Esophagus muscularis mucosa (tissue), 4 donors: ENCODE data around the gene AUNIP. TPM values are rescaled to one million over a fixed set of nuclear protein-coding genes. Genes with fewer than 3 reads are reported as not detected.

ENCODE experiments used
- DNase-seq: peaks from one replicate; pipeline ENCODE4 v3.0.0-alpha.2; 2017; ENCODE audit errors: extremely low spot score
- H3K27ac ChIP-seq, 4 donors: fragments of 200-600 bp; sonication (generic); replicated peaks in 1 of 4; 1 replicate in 3 of 4; 2 replicates in 1 of 4; pipeline ENCODE4 v1.5.1; 2016 to 2019; ENCODE audit warnings: mild to moderate bottlenecking in 1 of 4
- H3K27me3 ChIP-seq, 4 donors: fragments of 200-600 bp; sonication (generic); one replicate each; pipeline versions ENCODE4 v1.5.1 to v1.6.0; 2016 to 2019
- H3K36me3 ChIP-seq, 4 donors: fragments of 200-600 bp; sonication (generic); one replicate each; pipeline ENCODE4 v1.5.1; 2016 to 2019
- H3K4me1 ChIP-seq, 4 donors: fragments of 200-600 bp; sonication (generic); one replicate each; pipeline ENCODE4 v1.5.1; 2016 to 2019
- H3K4me3 ChIP-seq, 4 donors: fragments of 200-600 bp; sonication (generic); 1 replicate in 2 of 4; 2 replicates in 2 of 4; pipeline ENCODE4 v1.5.1; 2016 to 2019; ENCODE audit warnings: mild to moderate bottlenecking in 4 of 4, moderate library complexity in 1 of 4
- H3K9me3 ChIP-seq, 4 donors: fragments of 200-600 bp; sonication (generic); 1 replicate in 3 of 4; 2 replicates in 1 of 4; pipeline ENCODE4 v1.5.1; 2016 to 2019
- EP300 ChIP-seq: sonication (generic); formaldehyde crosslinking; IDR thresholded peaks from one replicate; pipeline ENCODE4 v1.6.1; 2017; ENCODE audit warnings: antibody characterized with exemption
- POLR2A ChIP-seq: fragments of 450-650 bp; IDR thresholded peaks from one replicate; pipeline ENCODE4 v1.6.1; 2017; ENCODE audit warnings: antibody characterized with exemption, moderate library complexity, mild to moderate bottlenecking, low read depth
- POLR2AphosphoS5 ChIP-seq, 2 donors: sonication (generic); formaldehyde crosslinking; IDR thresholded peaks; one replicate each; pipeline ENCODE4 v1.6.1; 2017; ENCODE audit warnings: antibody characterized with exemption in 2 of 2
- WGBS: methylation state at CpG from one replicate; pipeline ENCODE4 v1.1.5; 2018; 5-methylcytosine and 5-hydroxymethylcytosine counted together
- intact Hi-C: fragments of 100-400 bp; cut with DNase I; formaldehyde crosslinking; loops from one replicate; pipeline ENCODE4 v1.15.1; 2023
- total RNA-seq, 4 donors: library from RNA; depleted of rRNA; stranded (reverse); fragments of >200 nt; gene quantifications; one replicate each; pipeline versions ENCODE4 v1.1.0 to v1.2.1, GENCODE V29; 2016
- TF ChIP-seq, protein P1 (sequence below), 3 experiments: fragments of 200-600 bp in 2 of 3; fragments of 450-650 bp in 1 of 3; sonication (generic) in 2 of 3; IDR thresholded peaks; one replicate each; pipeline ENCODE4 v1.5.1; 2017 to 2019; ENCODE audit warnings: antibody characterized with exemption in 3 of 3, mild to moderate bottlenecking in 2 of 3, moderate library complexity in 1 of 3

Gene AUNIP
- total RNA-seq, 4 donors from 2014 or later = not detected

DNA sequence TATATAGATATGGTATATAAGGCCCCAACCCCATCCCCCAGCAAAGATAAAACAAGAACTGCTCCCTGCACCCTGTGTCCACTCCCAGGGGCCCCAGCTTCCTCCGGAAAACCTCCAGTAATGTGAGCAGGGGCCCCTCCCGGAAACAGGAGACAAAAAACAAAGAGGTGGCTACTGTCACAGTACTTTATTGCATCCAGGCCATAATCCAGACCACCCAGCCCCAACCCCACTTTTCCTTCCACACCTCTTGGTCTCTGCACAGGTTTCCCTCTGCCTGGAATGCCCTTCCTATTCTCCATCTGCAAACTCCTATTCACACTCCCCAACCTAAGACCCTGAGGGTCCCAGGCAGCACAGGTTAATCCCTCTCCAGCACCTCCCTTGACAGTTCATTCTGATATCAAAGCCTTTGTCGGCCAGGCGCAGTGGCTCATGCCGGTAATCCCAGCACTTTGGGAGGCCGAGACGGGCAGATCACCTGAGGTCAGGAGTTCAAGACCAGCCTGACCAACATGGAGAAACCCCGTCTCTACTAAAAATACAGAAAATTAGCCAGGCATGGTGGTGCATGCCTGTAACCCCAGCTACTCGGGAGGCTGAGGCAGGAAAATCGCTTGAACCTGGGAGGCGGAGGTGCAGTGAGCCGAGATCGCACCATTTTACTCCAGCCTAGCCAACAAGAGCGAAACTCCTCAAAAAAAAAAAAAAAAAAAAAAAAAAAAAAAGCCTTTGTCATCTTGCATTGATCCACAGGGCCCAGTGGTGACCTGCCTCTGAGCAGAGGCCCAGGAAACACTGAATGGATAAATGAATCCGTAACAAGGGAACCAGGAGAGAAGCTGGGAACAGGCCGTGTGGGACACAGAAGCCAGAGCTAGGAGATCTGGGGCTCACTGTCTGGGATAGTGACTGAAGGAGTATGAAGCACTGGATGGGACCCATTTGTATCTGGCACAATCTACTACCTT is 2.3 kb upstream of the AUNIP start:
- intact Hi-C loops = no loop called here
- 69% methylated on average over 16 of the region's 16 CpGs for WGBS
- TF ChIP-seq POLR2AphosphoS5 (IDR thresholded peaks at IDR 0.05) (no peak), POLR2A (no peak)
- Histone ChIP-seq H3K27ac (peak overlapping the region in 1 of 4 donors; percentile 14), H3K27me3 (no peaks in the 10 kb centered on the region), H3K36me3 (peaks cover 0 to 17% (median 11%) of the 10 kb centered on the region in 4 donors), H3K4me3 (no peak overlapping the region), H3K4me1 (peaks cover 11 to 20% (median 17%) of the 10 kb centered on the region in 4 donors), H3K9me3 (no peaks in the 10 kb centered on the region)
- no peak for DNase-seq

DNA sequence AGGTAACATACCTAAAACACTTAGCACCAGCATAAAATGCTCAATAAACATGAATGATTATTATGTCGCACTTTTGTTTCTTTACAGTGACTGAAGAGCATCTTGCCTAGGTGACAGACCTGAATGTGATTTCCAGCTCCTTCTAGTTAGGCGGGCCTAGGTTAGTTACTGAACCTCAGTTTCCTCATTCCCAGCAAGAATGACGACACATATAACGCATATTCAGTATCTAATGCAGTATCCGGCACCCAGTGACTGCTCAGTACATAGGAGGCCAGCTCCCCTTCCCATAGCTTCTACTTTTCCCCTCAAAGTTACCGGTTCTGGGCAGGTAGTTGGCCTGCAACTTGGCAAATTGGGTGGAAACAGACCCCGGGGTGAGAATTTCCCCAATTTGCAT is 763 bp downstream of the AUNIP start:
- TF ChIP-seq EP300 (no peak), POLR2A (no peak), POLR2AphosphoS5 (IDR thresholded peaks at IDR 0.05) (no peak)
- TF ChIP-seq, protein P1, sequence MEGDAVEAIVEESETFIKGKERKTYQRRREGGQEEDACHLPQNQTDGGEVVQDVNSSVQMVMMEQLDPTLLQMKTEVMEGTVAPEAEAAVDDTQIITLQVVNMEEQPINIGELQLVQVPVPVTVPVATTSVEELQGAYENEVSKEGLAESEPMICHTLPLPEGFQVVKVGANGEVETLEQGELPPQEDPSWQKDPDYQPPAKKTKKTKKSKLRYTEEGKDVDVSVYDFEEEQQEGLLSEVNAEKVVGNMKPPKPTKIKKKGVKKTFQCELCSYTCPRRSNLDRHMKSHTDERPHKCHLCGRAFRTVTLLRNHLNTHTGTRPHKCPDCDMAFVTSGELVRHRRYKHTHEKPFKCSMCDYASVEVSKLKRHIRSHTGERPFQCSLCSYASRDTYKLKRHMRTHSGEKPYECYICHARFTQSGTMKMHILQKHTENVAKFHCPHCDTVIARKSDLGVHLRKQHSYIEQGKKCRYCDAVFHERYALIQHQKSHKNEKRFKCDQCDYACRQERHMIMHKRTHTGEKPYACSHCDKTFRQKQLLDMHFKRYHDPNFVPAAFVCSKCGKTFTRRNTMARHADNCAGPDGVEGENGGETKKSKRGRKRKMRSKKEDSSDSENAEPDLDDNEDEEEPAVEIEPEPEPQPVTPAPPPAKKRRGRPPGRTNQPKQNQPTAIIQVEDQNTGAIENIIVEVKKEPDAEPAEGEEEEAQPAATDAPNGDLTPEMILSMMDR (IDR thresholded peaks at IDR 0.05) = no peak
- Histone ChIP-seq H3K4me1 (peaks cover 11 to 20% (median 17%) of the 10 kb centered on the region in 4 donors), H3K36me3 (peaks cover 0 to 16% (median 10%) of the 10 kb centered on the region in 4 donors), H3K9me3 (no peaks in the 10 kb centered on the region), H3K4me3 (peak overlapping the region in 3 of 4 donors; percentile 59 to 61 (median 59)), H3K27me3 (no peaks in the 10 kb centered on the region), H3K27ac (no peak overlapping the region)
- WGBS = 44% methylated on average over 7 of the region's 7 CpGs
- intact Hi-C loops = no loop called here
- no peak for DNase-seq

DNA sequence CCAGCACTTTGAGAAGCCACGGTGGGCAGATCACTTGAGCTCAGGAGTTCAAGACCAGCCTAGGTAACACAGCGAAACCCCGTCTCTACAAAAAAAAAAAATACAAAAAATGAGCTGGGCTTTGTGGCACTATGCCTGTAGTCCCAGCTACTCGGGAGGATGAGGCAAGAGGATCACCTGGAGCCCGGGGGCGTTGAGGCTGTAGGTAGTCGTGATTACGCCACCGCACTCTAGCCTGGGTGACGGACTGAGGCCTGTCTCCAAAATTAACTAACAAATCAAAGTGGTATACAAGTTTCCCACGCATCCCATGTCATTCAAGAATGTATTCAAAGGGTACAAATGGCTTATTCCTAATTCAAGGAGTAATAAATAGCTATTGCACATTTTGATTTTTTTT is 2.4 kb downstream of the AUNIP start:
- intact Hi-C loops = no loop called here

DNA sequence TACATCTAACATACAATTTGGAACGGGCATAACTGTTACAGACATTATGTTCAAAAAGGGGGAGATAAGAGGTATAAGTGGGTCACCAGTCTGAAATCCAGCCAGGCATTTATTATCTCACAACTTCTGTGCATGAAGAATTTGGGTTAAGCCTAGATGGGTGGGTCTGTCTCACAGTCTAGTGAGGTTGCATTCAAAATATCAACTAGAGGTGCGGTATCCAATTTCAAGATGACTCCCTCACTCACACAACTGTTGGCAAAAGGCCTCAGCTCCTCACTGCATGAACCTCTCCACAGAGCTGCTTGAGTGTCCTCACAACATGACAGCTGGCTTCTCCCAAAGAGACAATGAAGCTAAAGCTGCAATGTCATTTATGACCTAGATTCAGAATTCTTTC is 4.7 kb downstream of the AUNIP start:
- H3K36me3 ChIP-seq = no peaks in the 10 kb centered on the region
- intact Hi-C loops = no loop called here
- no peak for TF ChIP-seq POLR2A
- TF ChIP-seq EP300 = no peak
- no peak for TF ChIP-seq POLR2AphosphoS5 (IDR thresholded peaks at IDR 0.05)
- TF ChIP-seq, protein P1 (IDR thresholded peaks at IDR 0.05) = no peak
- H3K27me3 ChIP-seq = no peaks in the 10 kb centered on the region
- peaks cover 8 to 9% (median 8%) of the 10 kb centered on the region in 4 donors for H3K4me1 ChIP-seq
- WGBS = 93% methylated on average over 2 of the region's 2 CpGs
- no peak for DNase-seq
- no peak overlapping the region for H3K4me3 ChIP-seq
- no peaks in the 10 kb centered on the region for H3K9me3 ChIP-seq
- no peak overlapping the region for H3K27ac ChIP-seq

More for the DNA sequence above, 2.4 kb downstream of the AUNIP start:
- Histone ChIP-seq H3K27ac (no peak overlapping the region), H3K36me3 (no peaks in the 10 kb centered on the region), H3K4me3 (no peak overlapping the region), H3K9me3 (no peaks in the 10 kb centered on the region), H3K27me3 (no peaks in the 10 kb centered on the region), H3K4me1 (peaks cover 11 to 20% (median 17%) of the 10 kb centered on the region in 4 donors)
- no peak for DNase-seq
- 92% methylated on average over 11 of the region's 11 CpGs for WGBS
- no peak for TF ChIP-seq EP300

DNA sequence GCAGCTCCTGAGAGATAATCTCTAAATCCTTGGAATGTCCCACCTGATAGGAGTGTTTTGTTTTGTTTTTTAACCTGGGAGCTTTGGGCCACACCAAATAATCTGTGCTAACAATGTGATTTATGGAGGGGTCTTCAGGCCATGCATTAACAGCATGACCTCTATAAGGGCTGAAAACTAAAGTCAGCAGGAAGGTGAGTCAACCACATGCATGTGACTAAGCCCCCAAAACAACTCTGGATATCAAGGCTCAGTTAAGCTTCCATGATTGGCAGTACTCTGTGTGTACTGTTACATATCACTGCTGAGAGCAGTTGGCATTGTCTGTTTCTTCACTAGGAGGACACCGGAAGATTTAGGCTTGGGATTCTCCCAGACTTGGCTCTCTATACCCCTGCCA is 10.7 kb downstream of the AUNIP start:
- 70% methylated on average over 1 of the region's 1 CpG for WGBS
- Histone ChIP-seq H3K36me3 (no peaks in the 10 kb centered on the region), H3K27ac (no peak overlapping the region), H3K4me3 (no peak overlapping the region), H3K9me3 (no peaks in the 10 kb centered on the region), H3K4me1 (no peaks in the 10 kb centered on the region), H3K27me3 (no peaks in the 10 kb centered on the region)
- TF ChIP-seq EP300 (no peak), POLR2A (no peak), POLR2AphosphoS5 (IDR thresholded peaks at IDR 0.05) (no peak)
- TF ChIP-seq, protein P1 (IDR thresholded peaks at IDR 0.05) = no peak
- DNase-seq = no peak
- intact Hi-C loops = no loop called here
